HepG2 (cell line): Measurements from ENCODE around the gene PLEKHA6. TPM values are rescaled to one million over a fixed set of nuclear protein-coding genes. Genes with fewer than 3 reads are reported as not detected.

ENCODE experiments used
- ARID4A ChIP-seq: sonication (generic); formaldehyde crosslinking; IDR thresholded peaks from 2 replicates; pipeline ENCODE4 v1.5.0; 2020; ENCODE audit warnings: mild to moderate bottlenecking, missing genetic modification reagents, borderline replicate concordance
- ARNT2 ChIP-seq: sonication (generic); formaldehyde crosslinking; IDR thresholded peaks from 2 replicates; pipeline ENCODE4 v1.8.0; 2022; ENCODE audit warnings: mild to moderate bottlenecking, low read depth, missing genetic modification reagents, moderate library complexity
- GATAD1 ChIP-seq: IDR thresholded peaks from 2 replicates; pipeline ENCODE4 v1.6.1; 2016; ENCODE audit warnings: missing genetic modification reagents, missing compliant biosample characterization
- GATAD2A ChIP-seq: IDR thresholded peaks from 2 replicates; pipeline ENCODE4 v1.6.1; 2016
- HMGXB4 ChIP-seq, 2 experiments: sonication (generic) in 1 of 2; formaldehyde crosslinking in 1 of 2; IDR thresholded peaks; 2 replicates each; pipeline versions ENCODE4 v1.4.0 to v1.6.1; 2018 to 2020; ENCODE audit warnings: missing genetic modification reagents in 2 of 2, borderline replicate concordance in 1 of 2, low read depth in 1 of 2, mild to moderate bottlenecking in 1 of 2, missing biosample characterization in 1 of 2
- HNF4G ChIP-seq, 2 experiments: sonication (generic) in 1 of 2; formaldehyde crosslinking in 1 of 2; IDR thresholded peaks; 2 replicates each; pipeline versions ENCODE4 v1.4.0 to v1.6.1; 2011 to 2020; ENCODE audit warnings: borderline replicate concordance in 2 of 2, low read depth in 2 of 2, mild to moderate bottlenecking in 2 of 2, low read length in 1 of 2, missing genetic modification reagents in 1 of 2, moderate library complexity in 1 of 2
- HOXA3 ChIP-seq: sonication (generic); formaldehyde crosslinking; IDR thresholded peaks from 2 replicates; pipeline ENCODE4 v1.5.0; 2020; ENCODE audit warnings: missing genetic modification reagents
- KMT2A ChIP-seq: sonication (generic); formaldehyde crosslinking; IDR thresholded peaks from 2 replicates; pipeline ENCODE4 v1.4.0; 2020; ENCODE audit warnings: missing genetic modification reagents
- MED1 ChIP-seq: sonication (generic); formaldehyde crosslinking; IDR thresholded peaks from 2 replicates; pipeline ENCODE4 v1.4.0; 2020; ENCODE audit warnings: missing genetic modification reagents
- MXD3 ChIP-seq: IDR thresholded peaks from 2 replicates; pipeline ENCODE4 v1.6.1; 2016; ENCODE audit warnings: mild to moderate bottlenecking, missing biosample characterization, missing genetic modification reagents
- NCOA5 ChIP-seq: sonication (generic); formaldehyde crosslinking; IDR thresholded peaks from 2 replicates; pipeline ENCODE4 v1.4.0; 2020; ENCODE audit warnings: missing genetic modification reagents
- REPIN1 ChIP-seq: sonication (generic); formaldehyde crosslinking; IDR thresholded peaks from 2 replicates; pipeline ENCODE4 v1.8.0; 2022; ENCODE audit warnings: missing genetic modification reagents, low read depth, mild to moderate bottlenecking, borderline replicate concordance
- XRCC5 ChIP-seq: fragments of 200-400 bp; formaldehyde crosslinking; optimal IDR thresholded peaks from 2 replicates; pipeline ENCODE3; 2017; ENCODE audit warnings: mild to moderate bottlenecking, low read length
- ZBTB7A ChIP-seq: sonication (generic); formaldehyde crosslinking; IDR thresholded peaks from 2 replicates; pipeline ENCODE4 v1.8.0; 2022; ENCODE audit warnings: mild to moderate bottlenecking, missing genetic modification reagents
- ZBTB7B ChIP-seq: sonication (generic); formaldehyde crosslinking; IDR thresholded peaks from 2 replicates; pipeline ENCODE4 v1.4.0; 2020; ENCODE audit warnings: missing genetic modification reagents
- ZGPAT ChIP-seq: IDR thresholded peaks from 2 replicates; pipeline ENCODE4 v1.6.1; 2016; ENCODE audit warnings: mild to moderate bottlenecking
- ZNF530 ChIP-seq: sonication (generic); formaldehyde crosslinking; IDR thresholded peaks from 2 replicates; pipeline ENCODE4 v1.5.0; 2020; ENCODE audit warnings: low read depth, mild to moderate bottlenecking, missing genetic modification reagents
- ZNF576 ChIP-seq: sonication (generic); formaldehyde crosslinking; IDR thresholded peaks from 2 replicates; pipeline ENCODE4 v1.4.0; 2020; ENCODE audit warnings: mild to moderate bottlenecking, missing genetic modification reagents
- ZNF878 ChIP-seq: sonication (generic); formaldehyde crosslinking; IDR thresholded peaks from 2 replicates; pipeline ENCODE4 v1.8.1; 2023; ENCODE audit warnings: mild to moderate bottlenecking, missing genetic modification reagents, moderate library complexity
- polyA plus RNA-seq, 8 experiments: library from polyadenylated mRNA; depleted of rRNA in 3 of 8; stranded (reverse) in 7 of 8; unstranded in 1 of 8; fragments of >200 nt; fragmentation: Illumina TruSeq in 4 of 8; extraction: Trizol in 4 of 8; gene quantifications; 2 replicates each; pipeline versions ENCODE4 v1.2.1 to v1.2.3, GENCODE V29; 2011 to 2016; ENCODE audit warnings: low read depth in 4 of 8, missing spikeins in 1 of 8, mixed read lengths in 1 of 8; ENCODE audit not compliant: insufficient read depth in 1 of 8
- total RNA-seq, 5 experiments: library from RNA; depleted of rRNA; stranded (reverse); fragments of >200 nt; fragmentation: Illumina TruSeq; extraction: Trizol; gene quantifications; 2 replicates each; pipeline ENCODE4 v1.2.3, GENCODE V29; 2016; ENCODE audit warnings: low read depth in 1 of 5

The PLEKHA6 gene
- total and polyA plus RNA-seq, 2 of the 13 experiments (the other 11 are each of a cell fraction or from before 2014, with no cell fraction given): 5.3 to 11.4 TPM

- TF ChIP-seq MED1 (CRISPR knock-in tag): peak; percentile 45; the same call in 1 of the 2 replicates
- peak; percentile 56; the same call in 1 of the 2 replicates for TF ChIP-seq ZBTB7B
- TF ChIP-seq HMGXB4 (CRISPR knock-in tag; IDR thresholded peaks at IDR 0.05; ENCODE audit: borderline replicate concordance in 1 of 2, low read depth in 1 of 2): peak; percentile 37 to 82; a peak in 3 of 4 replicates
- 0 out of 2 replicates have a peak, but pooled peaks have one; percentile 18 for TF ChIP-seq ARNT2
- peak; percentile 48; the same call in 1 of the 2 replicates for TF ChIP-seq HOXA3 (CRISPR knock-in tag)
- TF ChIP-seq ZGPAT (CRISPR knock-in tag): peak; percentile 48; the same call in 1 of the 2 replicates
- TF ChIP-seq GATAD2A: peak; percentile 77
- TF ChIP-seq HNF4G (IDR thresholded peaks at IDR 0.05; ENCODE audit: borderline replicate concordance, low read depth, low read length): no peak
- no peak for TF ChIP-seq HNF4G (CRISPR knock-in tag; IDR thresholded peaks at IDR 0.05; ENCODE audit: borderline replicate concordance, low read depth)
- peak; percentile 57; the same call in 1 of the 2 replicates for TF ChIP-seq KMT2A (CRISPR knock-in tag)
- 0 out of 2 replicates have a peak, but pooled peaks have one; percentile 44 for TF ChIP-seq ZNF878 (CRISPR knock-in tag)
- TF ChIP-seq REPIN1 (CRISPR knock-in tag): peak; percentile 65; the same call in 1 of the 2 replicates
- peak; percentile 93 for TF ChIP-seq XRCC5
- TF ChIP-seq ZNF530: no peak
- no peak for TF ChIP-seq NCOA5 (CRISPR knock-in tag)
- TF ChIP-seq MXD3 (CRISPR knock-in tag): 0 out of 2 replicates have a peak, but pooled peaks have one; percentile 29
- 0 out of 2 replicates have a peak, but pooled peaks have one; percentile 22 for TF ChIP-seq GATAD1 (CRISPR knock-in tag)
- TF ChIP-seq ZBTB7A: 0 out of 2 replicates have a peak, but pooled peaks have one; percentile 14
- TF ChIP-seq ZNF576 (CRISPR knock-in tag): no peak
- peak; percentile 47; the same call in 1 of the 2 replicates for TF ChIP-seq ARID4A
Observed at GRCh38 chr1:204398197-204399125, 38.7 kb upstream of the PLEKHA6 start (continued).
